Activated B cell treated with CpG ODN at 0.5 μM for 24 hours (primary cell): ENCODE results near the gene CPO. TPM values are rescaled to one million over a fixed set of nuclear protein-coding genes. Genes with fewer than 3 reads are reported as not detected.

ENCODE experiments used
- ATAC-seq: fragments of 200-7000 bp; cut with Tn5 transposase; one replicate; pipeline ENCODE4 v1.10.0; 2021; ENCODE audit warnings: low read depth, mild to moderate bottlenecking, moderate library complexity
- CTCF ChIA-PET: fragments of 350-600 bp; sonication (Branson Sonifier 250); formaldehyde crosslinking; loops from one replicate; lab custom pipeline; 2021; ENCODE audit warnings: antibody characterized with exemption; lab: Charles Lee
- POLR2A ChIA-PET: fragments of 350-600 bp; sonication (Branson Sonifier 250); formaldehyde crosslinking; loops from one replicate; lab custom pipeline; 2021; ENCODE audit warnings: antibody characterized with exemption; lab: Charles Lee
- DNase-seq: peaks from one replicate; pipeline ENCODE4 v3.0.0; 2022
- H3K27ac Mint-ChIP-seq: one replicate; pipeline ENCODE4 v1.8.0; 2020; ENCODE audit warnings: mixed read lengths
- H3K27me3 Mint-ChIP-seq: one replicate; pipeline ENCODE4 v1.8.0; 2021; ENCODE audit warnings: mixed read lengths
- H3K36me3 Mint-ChIP-seq: one replicate; pipeline ENCODE4 v1.8.0; 2021; ENCODE audit warnings: low read depth, mixed read lengths
- H3K4me1 Mint-ChIP-seq: one replicate; pipeline ENCODE4 v1.8.0; 2021; ENCODE audit warnings: mixed read lengths
- H3K4me3 Mint-ChIP-seq: one replicate; pipeline ENCODE4 v1.8.0; 2020; ENCODE audit warnings: mild to moderate bottlenecking, mixed read lengths
- H3K9me3 Mint-ChIP-seq: one replicate; pipeline ENCODE4 v1.8.0; 2020; ENCODE audit warnings: mixed read lengths
- CTCF ChIP-seq: fragments of 200-600 bp; IDR thresholded peaks from one replicate; pipeline ENCODE4 v1.8.0; 2022; ENCODE audit warnings: antibody characterized with exemption, mild to moderate bottlenecking
- intact Hi-C: fragments of 100-400 bp; cut with micrococcal nuclease; formaldehyde crosslinking; loops from one replicate; pipeline ENCODE4 v1.15.1; 2024
- total RNA-seq: library from RNA; stranded (reverse); gene quantifications from 2 replicates; pipeline ENCODE4 v1.2.3, GENCODE V29; 2022

CPO gene
- total RNA-seq, 1 donor from 2014 or later, result not detected

- intact Hi-C loops, result no loop called here
- ChIA-PET POLR2A (no interaction called here), CTCF (no interaction called here)
- Mint-ChIP-seq H3K4me3 (no peak overlapping the region), H3K27me3 (peaks cover 4% of the 10 kb centered on the region), H3K4me1 (no peaks in the 10 kb centered on the region), H3K36me3 (no peaks in the 10 kb centered on the region), H3K27ac (no peak overlapping the region), H3K9me3 (peaks cover 10% of the 10 kb centered on the region)
- no peak for TF ChIP-seq CTCF
- ATAC-seq, result no peak
- no peak for DNase-seq
Measured at GRCh38 chr2:206958261-206958660, 18.9 kb downstream of the CPO start.

- H3K4me3 Mint-ChIP-seq, result no peak overlapping the region
- CTCF ChIA-PET, result no interaction called here
- TF ChIP-seq CTCF, result no peak
- no peak overlapping the region for H3K27ac Mint-ChIP-seq
- H3K27me3 Mint-ChIP-seq, result peaks cover 7% of the 10 kb centered on the region
- H3K9me3 Mint-ChIP-seq, result no peaks in the 10 kb centered on the region
- POLR2A ChIA-PET, result no interaction called here
- no peaks in the 10 kb centered on the region for H3K36me3 Mint-ChIP-seq
- intact Hi-C loops, result no loop called here
- DNase-seq (no peak), ATAC-seq (no peak)
- no peaks in the 10 kb centered on the region for H3K4me1 Mint-ChIP-seq
Measured at GRCh38 chr2:206962966-206963365, 23.6 kb downstream of the CPO start.

- no peaks in the 10 kb centered on the region for H3K9me3 Mint-ChIP-seq
- CTCF ChIA-PET, result no interaction called here
Measured at GRCh38 chr2:206968134-206969086, 29.1 kb downstream of the CPO start.

GRCh38 chr2:206969192-206969591, 29.9 kb downstream of the CPO start:
- intact Hi-C loops, result no loop called here
- ChIA-PET POLR2A (no interaction called here), CTCF (no interaction called here)
- H3K9me3 Mint-ChIP-seq, result no peaks in the 10 kb centered on the region
- H3K36me3 Mint-ChIP-seq, result no peaks in the 10 kb centered on the region
- DNase-seq (no peak), ATAC-seq (no peak)
- H3K27me3 Mint-ChIP-seq, result peaks cover 12% of the 10 kb centered on the region
- TF ChIP-seq CTCF, result no peak
- H3K4me3 Mint-ChIP-seq, result no peak overlapping the region
- no peak overlapping the region for H3K27ac Mint-ChIP-seq
- H3K4me1 Mint-ChIP-seq, result no peaks in the 10 kb centered on the region

More at GRCh38 chr2:206968134-206969086, 29.1 kb downstream of the CPO start:
- peaks cover 7% of the 10 kb centered on the region for H3K27me3 Mint-ChIP-seq
- ATAC-seq, result no peak
- no peak for TF ChIP-seq CTCF
- no peak for DNase-seq
- no peaks in the 10 kb centered on the region for H3K36me3 Mint-ChIP-seq
- intact Hi-C loops, result no loop called here
- no peak overlapping the region for H3K27ac Mint-ChIP-seq
- H3K4me3 Mint-ChIP-seq, result no peak overlapping the region
- no peaks in the 10 kb centered on the region for H3K4me1 Mint-ChIP-seq
- POLR2A ChIA-PET, result no interaction called here

- Mint-ChIP-seq H3K36me3 (no peaks in the 10 kb centered on the region), H3K27ac (no peak overlapping the region), H3K9me3 (no peaks in the 10 kb centered on the region), H3K27me3 (peaks cover 17% of the 10 kb centered on the region), H3K4me3 (no peak overlapping the region), H3K4me1 (no peaks in the 10 kb centered on the region)
- POLR2A ChIA-PET, result no interaction called here
- DNase-seq, result no peak
- no peak for TF ChIP-seq CTCF
- CTCF ChIA-PET, result no interaction called here
- intact Hi-C loops, result no loop called here
- ATAC-seq, result no peak
Measured at GRCh38 chr2:206970589-206971360, 31.5 kb downstream of the CPO start.
